Esophagus muscularis mucosa (tissue), 4 donors: Measurements from ENCODE around the gene PTPRK.

Experiments
- CTCF ChIP-seq, 3 experiments: fragments of 200-600 bp in 2 of 3; fragments of 450-650 bp in 1 of 3; sonication (generic) in 2 of 3; IDR thresholded peaks; one replicate each; pipeline ENCODE4 v1.5.1; 2017 to 2019; ENCODE audit warnings: antibody characterized with exemption in 3 of 3, mild to moderate bottlenecking in 2 of 3, moderate library complexity in 1 of 3
- EP300 ChIP-seq: sonication (generic); formaldehyde crosslinking; IDR thresholded peaks from one replicate; pipeline ENCODE4 v1.6.1; 2017; ENCODE audit warnings: antibody characterized with exemption
- POLR2A ChIP-seq: fragments of 450-650 bp; IDR thresholded peaks from one replicate; pipeline ENCODE4 v1.6.1; 2017; ENCODE audit warnings: antibody characterized with exemption, moderate library complexity, mild to moderate bottlenecking, low read depth
- POLR2AphosphoS5 ChIP-seq, 2 donors: sonication (generic); formaldehyde crosslinking; IDR thresholded peaks; one replicate each; pipeline ENCODE4 v1.6.1; 2017; ENCODE audit warnings: antibody characterized with exemption in 2 of 2

- TF ChIP-seq CTCF (IDR thresholded peaks at IDR 0.05) (no peak), POLR2AphosphoS5 (IDR thresholded peaks at IDR 0.05) (no peak), POLR2A (no peak), EP300 (no peak)
Observed at GRCh38 chr6:128250370-128251070, 269.9 kb downstream of the PTPRK start.
